Mucosa of descending colon (tissue), 3 donors: ENCODE measurements around the gene NDUFB2. TPM values are rescaled to one million over a fixed set of nuclear protein-coding genes. Genes with fewer than 3 reads are reported as not detected.

Source experiments
- ATAC-seq: fragments of 200-7000 bp; cut with Tn5 transposase; one replicate; pipeline ENCODE4 v1.9.1; 2020; ENCODE audit warnings: mild to moderate bottlenecking, moderate library complexity
- DNase-seq, 3 donors: peaks; one replicate each; pipeline ENCODE4 v3.0.0-alpha.2; 2020
- H3K36me3 ChIP-seq: fragments of 200-600 bp; one replicate; pipeline ENCODE4 v1.8.0; 2021; ENCODE audit warnings: low read depth, mild to moderate bottlenecking
- H3K4me1 ChIP-seq: fragments of 200-600 bp; one replicate; pipeline ENCODE4 v1.8.0; 2021; ENCODE audit warnings: low read depth, mild to moderate bottlenecking
- H3K4me3 ChIP-seq: fragments of 200-600 bp; one replicate; pipeline ENCODE4 v1.8.0; 2021; ENCODE audit warnings: mild to moderate bottlenecking
- H3K9me3 ChIP-seq: fragments of 200-600 bp; one replicate; pipeline ENCODE4 v1.8.0; 2021; ENCODE audit warnings: mild to moderate bottlenecking
- intact Hi-C, 2 donors: fragments of 100-400 bp; cut with DNase I in 1 of 2; cut with micrococcal nuclease in 1 of 2; formaldehyde crosslinking; loops; one replicate each; pipeline versions ENCODE4 v1.11.0 to v1.11.1; 2022; cut with DNase I, micrococcal nuclease
- total RNA-seq, 3 donors: library from RNA; stranded (reverse); fragmentation: NEBNext Ultra II Directional in 2 of 3; extraction: Animal tissue kit (Norgen Biotek cat#: 25700) in 2 of 3; gene quantifications; one replicate each; pipeline versions ENCODE4 v1.2.1 to v1.2.4, GENCODE V29; 2021 to 2023
- TF ChIP-seq, protein P1 (sequence below): fragments of 200-600 bp; IDR thresholded peaks from one replicate; pipeline ENCODE4 v1.8.0; 2022; ENCODE audit warnings: antibody characterized with exemption, mild to moderate bottlenecking
- donor health status: DM: no; HTN: no; CAD: no; lungs with moderate emphysema.
- donor health status: DM: no; HTN: no; CAD: no.
- donor health status: DM: no; HTN: yes; CAD: no.

Gene NDUFB2
- total RNA-seq, 3 donors from 2014 or later, result 209 to 226 (median 210) TPM

DNA sequence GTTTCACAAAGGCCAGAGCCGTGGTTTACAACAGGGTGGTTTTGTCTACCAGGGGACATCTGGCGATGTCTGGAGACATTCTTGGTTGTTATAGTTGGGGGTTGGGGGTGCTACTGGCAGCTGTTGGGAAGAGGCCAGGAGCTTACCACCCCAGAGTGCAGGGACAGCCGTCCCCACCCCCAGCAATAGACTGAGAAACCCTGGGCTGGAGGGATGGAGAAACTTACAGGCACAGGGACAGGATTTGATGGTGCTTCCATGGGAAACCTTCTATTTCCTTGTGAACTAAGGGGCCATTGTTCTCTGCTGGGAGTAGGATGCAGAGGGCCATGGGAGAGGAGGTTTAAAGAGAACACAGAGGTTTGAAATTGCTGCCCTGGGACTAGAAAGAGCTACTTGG lies 12.9 kb upstream of the NDUFB2 start:
- intact Hi-C loops, result no loop called here
- no peaks in the 10 kb centered on the region for H3K9me3 ChIP-seq
- TF ChIP-seq, protein P1, sequence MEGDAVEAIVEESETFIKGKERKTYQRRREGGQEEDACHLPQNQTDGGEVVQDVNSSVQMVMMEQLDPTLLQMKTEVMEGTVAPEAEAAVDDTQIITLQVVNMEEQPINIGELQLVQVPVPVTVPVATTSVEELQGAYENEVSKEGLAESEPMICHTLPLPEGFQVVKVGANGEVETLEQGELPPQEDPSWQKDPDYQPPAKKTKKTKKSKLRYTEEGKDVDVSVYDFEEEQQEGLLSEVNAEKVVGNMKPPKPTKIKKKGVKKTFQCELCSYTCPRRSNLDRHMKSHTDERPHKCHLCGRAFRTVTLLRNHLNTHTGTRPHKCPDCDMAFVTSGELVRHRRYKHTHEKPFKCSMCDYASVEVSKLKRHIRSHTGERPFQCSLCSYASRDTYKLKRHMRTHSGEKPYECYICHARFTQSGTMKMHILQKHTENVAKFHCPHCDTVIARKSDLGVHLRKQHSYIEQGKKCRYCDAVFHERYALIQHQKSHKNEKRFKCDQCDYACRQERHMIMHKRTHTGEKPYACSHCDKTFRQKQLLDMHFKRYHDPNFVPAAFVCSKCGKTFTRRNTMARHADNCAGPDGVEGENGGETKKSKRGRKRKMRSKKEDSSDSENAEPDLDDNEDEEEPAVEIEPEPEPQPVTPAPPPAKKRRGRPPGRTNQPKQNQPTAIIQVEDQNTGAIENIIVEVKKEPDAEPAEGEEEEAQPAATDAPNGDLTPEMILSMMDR, result no peak
- H3K4me3 ChIP-seq, result no peak overlapping the region
- no peaks in the 10 kb centered on the region for H3K4me1 ChIP-seq
- ATAC-seq (no peak), DNase-seq (no peak)
- no peaks in the 10 kb centered on the region for H3K36me3 ChIP-seq

DNA sequence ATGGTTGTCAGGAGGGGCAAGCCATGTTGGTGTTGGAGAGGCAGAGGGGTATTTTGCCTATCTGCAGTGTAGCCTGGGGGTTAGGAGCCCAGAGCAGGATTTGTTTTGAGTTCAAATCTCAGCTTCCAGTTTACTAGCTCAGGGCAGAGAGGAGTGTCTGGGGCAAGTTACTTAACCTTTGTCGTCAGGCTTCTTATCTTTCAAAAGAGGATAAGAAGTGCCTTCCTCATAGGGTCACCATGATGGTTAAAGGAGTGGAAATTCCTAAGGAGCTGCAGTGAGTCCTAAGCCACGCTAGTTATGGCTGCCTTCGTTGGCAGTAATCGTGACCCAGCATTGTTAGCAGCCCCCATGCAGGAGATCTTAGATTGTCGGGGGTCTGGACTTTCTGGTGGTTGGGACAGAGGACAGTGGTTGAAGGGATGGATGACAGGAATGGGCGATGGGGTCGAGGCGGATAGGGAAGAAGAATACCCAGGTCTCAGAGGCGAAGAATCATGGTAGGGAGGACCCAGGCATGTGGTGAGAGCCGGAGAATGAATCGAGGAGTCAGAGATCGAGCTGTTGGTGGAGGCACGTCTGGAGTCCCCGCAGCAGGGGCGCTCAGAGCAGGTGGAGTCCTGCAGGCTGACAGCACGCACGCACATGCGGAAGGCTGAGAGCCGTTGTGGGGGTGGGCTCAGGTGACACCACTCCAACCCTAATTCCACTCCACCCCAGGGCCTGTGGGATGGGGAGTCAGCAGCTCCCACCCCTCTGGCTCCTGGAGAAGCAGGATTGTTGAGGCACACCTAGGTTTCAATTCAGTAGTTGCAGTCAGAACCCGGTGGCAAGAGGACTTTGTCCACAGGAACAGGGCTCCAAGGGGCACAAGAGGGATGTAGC lies 12.2 kb upstream of the NDUFB2 start:
- TF ChIP-seq, protein P1, result no peak
- H3K9me3 ChIP-seq, result no peaks in the 10 kb centered on the region
- intact Hi-C loops, result no loop called here
- H3K36me3 ChIP-seq, result no peaks in the 10 kb centered on the region
- ATAC-seq (no peak), DNase-seq (no peak)
- no peak overlapping the region for H3K4me3 ChIP-seq
- no peaks in the 10 kb centered on the region for H3K4me1 ChIP-seq

DNA sequence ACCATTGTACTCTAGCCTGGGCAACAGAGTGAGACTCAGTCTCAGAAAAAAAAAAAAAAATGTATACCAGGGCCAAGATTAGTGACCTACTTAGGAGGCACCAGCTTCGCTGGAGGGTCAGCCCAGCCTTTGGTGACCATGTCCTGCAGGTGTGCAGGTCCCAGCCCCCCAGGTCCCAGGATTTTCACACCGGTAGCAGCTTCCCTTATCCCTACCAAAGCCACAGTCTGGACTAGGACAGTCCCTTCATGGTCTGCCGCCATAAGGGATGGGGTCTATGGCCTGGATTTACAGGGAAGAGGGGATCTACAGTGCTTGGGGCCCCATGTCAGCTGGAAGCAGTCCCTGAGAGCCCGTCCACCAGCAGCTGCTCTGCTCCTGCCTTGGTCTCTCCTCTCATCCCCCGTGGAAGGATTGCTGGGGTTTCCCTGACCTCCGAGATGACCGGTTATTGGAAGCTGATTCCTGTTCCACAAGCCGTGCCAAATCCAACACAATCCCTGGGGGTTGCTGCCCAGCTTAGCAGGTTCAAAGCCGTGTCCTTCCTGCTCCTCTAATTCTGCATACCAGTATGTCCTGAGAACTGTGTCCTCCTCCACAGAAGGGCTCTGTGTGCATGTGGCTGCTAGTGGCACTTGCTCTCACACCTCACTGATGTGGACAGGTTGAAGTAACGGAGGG lies 11.0 kb upstream of the NDUFB2 start:
- ATAC-seq (no peak), DNase-seq (no peak)
- Histone ChIP-seq H3K4me1 (no peaks in the 10 kb centered on the region), H3K4me3 (no peak overlapping the region), H3K36me3 (no peaks in the 10 kb centered on the region), H3K9me3 (no peaks in the 10 kb centered on the region)
- intact Hi-C loops, result no loop called here
- TF ChIP-seq, protein P1, result no peak

DNA sequence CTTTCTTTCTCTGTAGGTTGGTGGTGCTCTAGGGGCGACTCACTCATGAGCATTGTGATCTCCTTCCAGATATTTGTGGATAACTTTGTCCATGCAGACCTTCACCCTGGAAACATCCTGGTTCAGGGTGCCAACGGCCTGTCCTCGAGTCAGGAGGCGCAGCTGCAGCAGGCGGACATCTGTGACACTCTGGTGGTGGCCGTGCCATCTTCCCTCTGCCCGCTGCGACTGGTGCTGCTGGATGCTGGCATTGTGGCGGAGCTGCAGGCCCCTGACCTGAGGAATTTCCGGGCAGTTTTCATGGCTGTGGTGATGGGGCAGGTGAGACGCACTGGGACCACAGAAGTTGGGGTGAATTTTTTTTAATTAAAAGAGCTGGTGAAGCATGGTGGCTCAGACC lies 9.6 kb upstream of the NDUFB2 start:
- TF ChIP-seq, protein P1, result no peak
- intact Hi-C loops, result no loop called here
- Histone ChIP-seq H3K9me3 (no peaks in the 10 kb centered on the region), H3K36me3 (no peaks in the 10 kb centered on the region), H3K4me3 (no peak overlapping the region), H3K4me1 (no peaks in the 10 kb centered on the region)
- DNase-seq (no peak), ATAC-seq (no peak)

- intact Hi-C loops, result no loop called here
- DNase-seq, result no peak
- TF ChIP-seq, protein P1, result no peak
- Histone ChIP-seq H3K4me1 (no peaks in the 10 kb centered on the region), H3K4me3 (no peak overlapping the region), H3K9me3 (no peaks in the 10 kb centered on the region), H3K36me3 (no peaks in the 10 kb centered on the region)
- no peak for ATAC-seq
These were observed 8.2 kb upstream of the NDUFB2 start for GRCh38 chr7:140688341-140688740.
